HG02970 (cell line): ENCODE results near the gene ZNF692.
A peak's percentile ranks its signal among the peaks of the same experiment; 100 is the strongest.
"Not testable (repeated sequence)": the region's sequence is repeated elsewhere in the genome, so short reads cannot be mapped to it uniquely, and the experiment has no call there.

Experiments
- ATAC-seq: cut with Tn5 transposase; IDR thresholded peaks from one replicate; pipeline ENCODE4 v1.9.1; 2021; ENCODE audit warnings: mild to moderate bottlenecking, moderate library complexity, moderate number of reproducible peaks; ENCODE audit not compliant: unreplicated experiment, low FRiP score

ZNF692 gene

GRCh38 chr1:248882427-248882826 lies 23.5 kb upstream of the ZNF692 start:
- not testable (repeated sequence) for ATAC-seq

GRCh38 chr1:248881261-248881660 lies 22.4 kb upstream of the ZNF692 start:
- no peak for ATAC-seq

GRCh38 chr1:248873993-248874533 lies 15.2 kb upstream of the ZNF692 start:
- ATAC-seq, result peak; percentile 54

GRCh38 chr1:248873409-248873992 lies 14.6 kb upstream of the ZNF692 start:
- ATAC-seq, result peak; percentile 89

GRCh38 chr1:248872752-248873408 lies 14.0 kb upstream of the ZNF692 start:
- ATAC-seq, result peak; percentile 18

GRCh38 chr1:248871837-248872401 lies 13.0 kb upstream of the ZNF692 start:
- ATAC-seq, result no peak

GRCh38 chr1:248862998-248863881 lies 4.4 kb upstream of the ZNF692 start:
- ATAC-seq, result peak; percentile 32

GRCh38 chr1:248862695-248862997 lies 3.8 kb upstream of the ZNF692 start:
- no peak for ATAC-seq

GRCh38 chr1:248861616-248862015 lies 2.7 kb upstream of the ZNF692 start:
- ATAC-seq, result no peak

GRCh38 chr1:248860007-248860406 lies 1.1 kb upstream of the ZNF692 start:
- no peak for ATAC-seq

GRCh38 chr1:248858096-248858890 lies 592 bp downstream of the ZNF692 start:
- ATAC-seq, result peak; percentile 30

GRCh38 chr1:248857749-248858095 lies 1.2 kb downstream of the ZNF692 start:
- ATAC-seq, result no peak

- ATAC-seq, result no peak
Measured at GRCh38 chr1:248857201-248857600, 1.7 kb downstream of the ZNF692 start.

- ATAC-seq, result no peak
Measured at GRCh38 chr1:248856176-248856575, 2.7 kb downstream of the ZNF692 start.

GRCh38 chr1:248855580-248855979 lies 3.3 kb downstream of the ZNF692 start:
- ATAC-seq, result no peak

GRCh38 chr1:248853663-248854375 lies 5.1 kb downstream of the ZNF692 start:
- no peak for ATAC-seq

GRCh38 chr1:248852481-248853405 lies 6.1 kb downstream of the ZNF692 start:
- no peak for ATAC-seq

- ATAC-seq, result no peak
Measured at GRCh38 chr1:248851390-248851789, 7.5 kb downstream of the ZNF692 start.
